Spleen (tissue), 7 donors: ENCODE data around the gene GJA3.

Experiments
- CTCF ChIP-seq, 11 experiments: fragments of 200-600 bp in 7 of 11; fragments of 450-650 bp in 4 of 11; sonication (generic) in 4 of 11; IDR thresholded peaks in 8 of 11; conservative IDR thresholded peaks in 3 of 11; 1 replicate in 7 of 11; 2 replicates in 4 of 11; pipeline versions ENCODE4 v1.4.0 to v1.8.0; 2016 to 2021; ENCODE audit warnings: antibody characterized with exemption in 11 of 11, inconsistent platforms in 4 of 11, mild to moderate bottlenecking in 1 of 11
- POLR2AphosphoS5 ChIP-seq, 3 donors: sonication (generic); formaldehyde crosslinking; IDR thresholded peaks; one replicate each; pipeline ENCODE4 v1.5.1; 2017; ENCODE audit warnings: antibody characterized with exemption in 3 of 3
- donor health status: DM: no; HTN: no; CAD: no; lungs with moderate emphysema.
- donor health status: DM: no; HTN: no; CAD: no.
- donor health status: DM: no; HTN: no; CAD: no.

DNA sequence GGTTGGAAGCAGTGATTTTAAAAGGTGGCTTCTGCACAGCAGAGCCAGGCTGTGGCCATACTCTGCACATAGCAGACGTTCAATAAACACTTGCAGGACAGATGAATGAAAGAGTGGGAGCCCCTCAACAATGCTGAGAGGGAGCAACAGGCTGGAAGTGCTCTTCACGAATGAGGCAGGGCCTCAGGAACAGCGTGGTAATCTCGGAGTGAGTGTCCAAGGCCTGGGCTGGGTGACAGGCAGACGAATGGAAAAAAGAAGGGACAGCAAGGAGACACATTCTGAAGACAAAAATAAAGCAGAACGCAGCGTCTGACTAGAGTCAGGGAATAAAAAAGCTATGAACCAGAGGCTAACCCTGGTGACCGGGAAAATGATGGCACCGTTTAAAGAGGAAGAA lies 11.1 kb downstream of the GJA3 start:
- TF ChIP-seq CTCF (IDR thresholded peaks at IDR 0.05 in 8 of 11, conservative IDR thresholded peaks at IDR 0.05 in 3 of 11) (no peak), POLR2AphosphoS5 (IDR thresholded peaks at IDR 0.05) (no peak)
